Lower lobe of right lung (tissue), 2 donors: Measurements from ENCODE around the gene RUVBL2. TPM values are rescaled to one million over a fixed set of nuclear protein-coding genes. Genes with fewer than 3 reads are reported as not detected.

Source experiments
- ATAC-seq, 2 donors: fragments of 200-7000 bp; cut with Tn5 transposase; one replicate each; pipeline ENCODE4 v1.9.1; 2020 to 2022; ENCODE audit warnings: mild to moderate bottlenecking in 2 of 2, moderate library complexity in 2 of 2
- DNase-seq: peaks from one replicate; pipeline ENCODE4 v3.0.0-alpha.2; 2020
- H3K27ac ChIP-seq: fragments of 200-600 bp; one replicate; pipeline ENCODE4 v1.8.0; 2022
- H3K27me3 ChIP-seq: fragments of 200-600 bp; one replicate; pipeline ENCODE4 v1.8.0; 2022; ENCODE audit warnings: low read depth
- H3K36me3 ChIP-seq: fragments of 200-600 bp; one replicate; pipeline ENCODE4 v1.8.0; 2022; ENCODE audit warnings: mild to moderate bottlenecking
- H3K4me1 ChIP-seq: fragments of 200-600 bp; one replicate; pipeline ENCODE4 v1.8.0; 2022
- H3K4me3 ChIP-seq: fragments of 200-600 bp; one replicate; pipeline ENCODE4 v1.8.0; 2022; ENCODE audit warnings: mild to moderate bottlenecking
- H3K9me3 ChIP-seq: fragments of 200-600 bp; one replicate; pipeline ENCODE4 v1.8.0; 2022
- intact Hi-C: fragments of 100-400 bp; cut with DNase I; formaldehyde crosslinking; loops from one replicate; pipeline ENCODE4 v1.11.0; 2022
- total RNA-seq: library from RNA; stranded (reverse); fragmentation: NEBNext Ultra II Directional; extraction: Animal tissue kit (Norgen Biotek cat#: 25700); gene quantifications from one replicate; pipeline ENCODE4 v1.2.1, GENCODE V29; 2021
- TF ChIP-seq, protein P1 (sequence below): fragments of 200-600 bp; IDR thresholded peaks from one replicate; pipeline ENCODE4 v1.8.0; 2022; ENCODE audit warnings: antibody characterized with exemption, mild to moderate bottlenecking
- donor health status: DM: no; HTN: yes; CAD: no; lungs with severe emphysema.

The RUVBL2 gene
- total RNA-seq, 1 donor from 2014 or later, result 45.3 TPM

DNA sequence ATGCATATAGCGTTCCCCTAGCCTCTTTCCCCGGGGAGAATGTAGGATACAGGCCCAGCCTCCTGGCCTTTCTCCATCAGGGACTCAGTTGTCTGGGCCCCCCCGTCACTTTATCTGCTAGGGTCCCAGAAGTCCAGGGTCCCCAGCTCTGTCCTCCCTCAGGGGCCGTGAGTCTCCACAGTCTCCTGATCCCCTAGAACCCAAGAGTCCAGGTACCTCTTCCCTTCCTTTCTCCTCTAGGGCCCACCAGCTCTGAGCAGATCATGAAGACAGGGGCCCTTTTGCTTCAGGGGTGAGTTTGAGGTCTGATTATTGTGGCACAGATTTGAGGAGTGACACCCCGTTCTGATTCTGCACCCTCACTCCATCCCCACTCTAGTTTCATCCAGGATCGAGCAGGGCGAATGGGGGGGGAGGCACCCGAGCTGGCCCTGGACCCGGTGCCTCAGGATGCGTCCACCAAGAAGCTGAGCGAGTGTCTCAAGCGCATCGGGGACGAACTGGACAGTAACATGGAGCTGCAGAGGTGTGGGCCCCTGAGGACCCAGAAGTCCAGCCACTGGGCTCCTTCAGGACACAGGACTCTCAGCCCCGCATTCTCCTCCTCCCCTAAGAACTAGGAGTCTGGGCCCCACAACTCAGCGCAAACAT lies 38.3 kb upstream of the RUVBL2 start:
- ATAC-seq (no peak), DNase-seq (no peak)
- H3K4me3 ChIP-seq, result peak overlapping the region; percentile 100
- peaks cover 21% of the 10 kb centered on the region for H3K4me1 ChIP-seq
- intact Hi-C loops, result no loop called here
- H3K27me3 ChIP-seq, result no peaks in the 10 kb centered on the region
- peak overlapping the region; percentile 92 for H3K27ac ChIP-seq
- H3K36me3 ChIP-seq, result peaks cover 11% of the 10 kb centered on the region
- TF ChIP-seq, protein P1, sequence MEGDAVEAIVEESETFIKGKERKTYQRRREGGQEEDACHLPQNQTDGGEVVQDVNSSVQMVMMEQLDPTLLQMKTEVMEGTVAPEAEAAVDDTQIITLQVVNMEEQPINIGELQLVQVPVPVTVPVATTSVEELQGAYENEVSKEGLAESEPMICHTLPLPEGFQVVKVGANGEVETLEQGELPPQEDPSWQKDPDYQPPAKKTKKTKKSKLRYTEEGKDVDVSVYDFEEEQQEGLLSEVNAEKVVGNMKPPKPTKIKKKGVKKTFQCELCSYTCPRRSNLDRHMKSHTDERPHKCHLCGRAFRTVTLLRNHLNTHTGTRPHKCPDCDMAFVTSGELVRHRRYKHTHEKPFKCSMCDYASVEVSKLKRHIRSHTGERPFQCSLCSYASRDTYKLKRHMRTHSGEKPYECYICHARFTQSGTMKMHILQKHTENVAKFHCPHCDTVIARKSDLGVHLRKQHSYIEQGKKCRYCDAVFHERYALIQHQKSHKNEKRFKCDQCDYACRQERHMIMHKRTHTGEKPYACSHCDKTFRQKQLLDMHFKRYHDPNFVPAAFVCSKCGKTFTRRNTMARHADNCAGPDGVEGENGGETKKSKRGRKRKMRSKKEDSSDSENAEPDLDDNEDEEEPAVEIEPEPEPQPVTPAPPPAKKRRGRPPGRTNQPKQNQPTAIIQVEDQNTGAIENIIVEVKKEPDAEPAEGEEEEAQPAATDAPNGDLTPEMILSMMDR, result no peak
- no peaks in the 10 kb centered on the region for H3K9me3 ChIP-seq

- no peak for ATAC-seq
- peaks cover 29% of the 10 kb centered on the region for H3K4me1 ChIP-seq
- TF ChIP-seq, protein P1, result no peak
- no peak overlapping the region for H3K27ac ChIP-seq
- no peaks in the 10 kb centered on the region for H3K27me3 ChIP-seq
- no peaks in the 10 kb centered on the region for H3K9me3 ChIP-seq
- no peak overlapping the region for H3K4me3 ChIP-seq
- intact Hi-C loops, result no loop called here
- peaks cover 15% of the 10 kb centered on the region for H3K36me3 ChIP-seq
- no peak for DNase-seq
Measured at GRCh38 chr19:48958006-48958405, 35.7 kb upstream of the RUVBL2 start.

DNA sequence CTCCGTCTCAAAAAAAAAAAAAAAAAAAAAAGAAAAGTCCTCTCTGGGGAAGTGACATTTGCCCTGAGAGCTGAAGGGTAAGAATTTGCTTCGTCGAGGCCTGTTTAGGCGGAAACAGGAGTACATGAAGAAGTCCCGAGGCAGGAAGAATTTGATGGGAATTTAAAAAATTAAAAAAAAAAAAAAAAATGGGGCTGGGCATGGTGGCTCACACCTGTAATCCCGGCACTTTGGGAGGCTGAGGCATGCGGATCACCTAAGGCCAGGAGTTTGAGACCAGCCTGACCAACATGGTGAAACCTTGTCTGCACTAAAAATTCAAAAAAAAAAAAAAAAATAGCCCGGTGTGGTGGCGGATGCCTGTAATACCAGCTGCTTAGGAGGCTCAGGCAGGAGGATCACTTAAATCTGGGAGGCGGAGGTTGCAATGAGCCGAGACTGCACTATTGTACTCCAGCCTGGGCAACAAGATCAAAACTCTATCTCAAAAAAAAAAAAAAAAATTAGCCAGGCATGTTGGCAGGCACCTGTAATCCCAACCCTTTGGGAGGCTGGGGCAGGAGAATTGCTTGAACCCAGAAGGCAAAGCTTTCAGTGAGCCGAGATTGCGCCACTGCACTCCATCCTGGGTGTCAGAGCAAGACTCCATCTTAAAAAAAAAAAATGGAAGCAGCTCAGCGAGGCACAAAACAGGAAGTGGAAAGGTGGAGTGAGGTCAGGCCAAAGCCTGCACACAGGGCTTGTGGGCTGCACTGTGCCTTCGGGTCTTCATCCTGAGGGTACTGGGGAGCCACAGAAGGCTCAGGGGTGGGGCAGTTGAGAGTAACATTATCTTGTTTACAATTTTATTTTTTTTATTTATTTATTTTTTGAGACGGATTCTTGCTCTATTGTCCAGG lies 34.1 kb upstream of the RUVBL2 start:
- no peak for ATAC-seq
- Histone ChIP-seq H3K9me3 (no peaks in the 10 kb centered on the region), H3K27me3 (no peaks in the 10 kb centered on the region), H3K27ac (no peak overlapping the region), H3K4me1 (peaks cover 39% of the 10 kb centered on the region), H3K4me3 (no peak overlapping the region), H3K36me3 (peaks cover 15% of the 10 kb centered on the region)
- no peak for DNase-seq
- TF ChIP-seq, protein P1, result no peak
- intact Hi-C loops, result no loop called here

- ATAC-seq (no peak), DNase-seq (no peak)
- intact Hi-C loops, result no loop called here
- H3K36me3 ChIP-seq, result peaks cover 16% of the 10 kb centered on the region
- H3K27ac ChIP-seq, result peak overlapping the region; percentile 24
- H3K9me3 ChIP-seq, result no peaks in the 10 kb centered on the region
- no peaks in the 10 kb centered on the region for H3K27me3 ChIP-seq
- no peak overlapping the region for H3K4me3 ChIP-seq
- TF ChIP-seq, protein P1, result no peak
- peaks cover 30% of the 10 kb centered on the region for H3K4me1 ChIP-seq
Measured at GRCh38 chr19:48961051-48961649, 32.5 kb upstream of the RUVBL2 start.

- Histone ChIP-seq H3K4me1 (peaks cover 32% of the 10 kb centered on the region), H3K27me3 (no peaks in the 10 kb centered on the region), H3K4me3 (peak overlapping the region; percentile 34), H3K9me3 (no peaks in the 10 kb centered on the region), H3K27ac (peak overlapping the region; percentile 93), H3K36me3 (peaks cover 16% of the 10 kb centered on the region)
- ATAC-seq (no peak), DNase-seq (no peak)
- TF ChIP-seq, protein P1, result no peak
- intact Hi-C loops, result no loop called here
Measured at GRCh38 chr19:48961673-48962028, 32.0 kb upstream of the RUVBL2 start.
